Gastrocnemius medialis (tissue), 4 donors: ENCODE measurements around the gene HS3ST3A1.

Experiments
- POLR2A ChIP-seq, 2 donors: fragments of 450-650 bp; IDR thresholded peaks; one replicate each; pipeline ENCODE4 v1.6.1; 2017; ENCODE audit warnings: antibody characterized with exemption in 2 of 2, mild to moderate bottlenecking in 2 of 2, moderate library complexity in 2 of 2
- TF ChIP-seq, protein P1 (sequence below), 5 experiments: fragments of 450-650 bp in 3 of 5; fragments of 200-600 bp in 2 of 5; sonication (generic) in 2 of 5; IDR thresholded peaks in 4 of 5; conservative IDR thresholded peaks in 1 of 5; 1 replicate in 4 of 5; 2 replicates in 1 of 5; pipeline ENCODE4 v1.5.1; 2016 to 2019; ENCODE audit warnings: antibody characterized with exemption in 5 of 5, mild to moderate bottlenecking in 3 of 5, moderate library complexity in 3 of 5

DNA sequence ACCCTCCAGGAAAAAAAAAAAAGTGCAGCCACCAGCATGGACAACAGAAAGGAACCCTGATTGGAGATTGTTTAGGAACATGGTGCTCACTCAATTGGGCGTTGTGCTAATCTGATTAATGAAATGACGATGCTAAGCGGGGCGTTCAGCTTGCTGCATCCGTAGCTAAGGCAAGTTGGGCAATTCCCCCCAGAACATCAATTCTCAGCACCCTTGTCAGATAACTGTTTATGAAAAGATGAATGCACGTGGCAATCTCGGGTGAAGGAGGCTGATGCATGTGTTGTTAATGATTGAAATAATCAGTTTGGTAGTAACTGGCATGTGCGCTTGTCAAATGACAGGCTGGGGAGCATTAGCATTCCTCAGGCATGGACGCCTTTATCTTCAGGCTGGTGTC is 57.0 kb downstream of the HS3ST3A1 start:
- no peak for TF ChIP-seq POLR2A (IDR thresholded peaks at IDR 0.05)
- TF ChIP-seq, protein P1, sequence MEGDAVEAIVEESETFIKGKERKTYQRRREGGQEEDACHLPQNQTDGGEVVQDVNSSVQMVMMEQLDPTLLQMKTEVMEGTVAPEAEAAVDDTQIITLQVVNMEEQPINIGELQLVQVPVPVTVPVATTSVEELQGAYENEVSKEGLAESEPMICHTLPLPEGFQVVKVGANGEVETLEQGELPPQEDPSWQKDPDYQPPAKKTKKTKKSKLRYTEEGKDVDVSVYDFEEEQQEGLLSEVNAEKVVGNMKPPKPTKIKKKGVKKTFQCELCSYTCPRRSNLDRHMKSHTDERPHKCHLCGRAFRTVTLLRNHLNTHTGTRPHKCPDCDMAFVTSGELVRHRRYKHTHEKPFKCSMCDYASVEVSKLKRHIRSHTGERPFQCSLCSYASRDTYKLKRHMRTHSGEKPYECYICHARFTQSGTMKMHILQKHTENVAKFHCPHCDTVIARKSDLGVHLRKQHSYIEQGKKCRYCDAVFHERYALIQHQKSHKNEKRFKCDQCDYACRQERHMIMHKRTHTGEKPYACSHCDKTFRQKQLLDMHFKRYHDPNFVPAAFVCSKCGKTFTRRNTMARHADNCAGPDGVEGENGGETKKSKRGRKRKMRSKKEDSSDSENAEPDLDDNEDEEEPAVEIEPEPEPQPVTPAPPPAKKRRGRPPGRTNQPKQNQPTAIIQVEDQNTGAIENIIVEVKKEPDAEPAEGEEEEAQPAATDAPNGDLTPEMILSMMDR (IDR thresholded peaks at IDR 0.05 in 4 of 5, conservative IDR thresholded peaks at IDR 0.05 in 1 of 5): no peak
